IMR-90 (cell line): ENCODE results near the gene CD320. TPM values are rescaled to one million over a fixed set of nuclear protein-coding genes. Genes with fewer than 3 reads are reported as not detected.

Source experiments
- ATAC-seq: fragments of 200-7000 bp; cut with Tn5 transposase; 2 replicates; pipeline ENCODE4 v1.9.1; 2020; ENCODE audit warnings: low read depth, mild to moderate bottlenecking, moderate library complexity
- BruUV-seq: library from RNA; stranded (reverse); fragments of 400-500 nt; replicated peaks from 2 replicates; lab custom pipeline; 2021; lab: Mats Ljungman, UMichigan
- CTCF ChIA-PET: fragments of 300-600 bp; formaldehyde crosslinking; extraction: SDS; loops from one replicate; lab custom pipeline; 2021; ENCODE audit warnings: antibody characterized with exemption; lab: Yijun Ruan, JAX
- POLR2A ChIA-PET: fragments of 300-600 bp; sonication (Branson Sonifier 250); formaldehyde crosslinking; loops from one replicate; lab custom pipeline; 2022; ENCODE audit warnings: antibody characterized with exemption; ENCODE audit not compliant: unreplicated experiment; lab: Charles Lee
- DNase-seq: peaks from one replicate; pipeline ENCODE4 v3.0.0; 2013
- H2AFZ ChIP-seq: replicated peaks from 2 replicates; pipeline ENCODE3; 2013; ENCODE audit warnings: low read length, mild to moderate bottlenecking; ENCODE audit not compliant: poor library complexity
- H2AK5ac ChIP-seq: 2 replicates; pipeline ENCODE4 v1.6.1; 2013; ENCODE audit warnings: low read depth, low read length, inconsistent platforms
- H2AK9ac ChIP-seq: replicated peaks from 2 replicates; pipeline ENCODE3; 2013; ENCODE audit warnings: mild to moderate bottlenecking, low read depth, low read length, moderate library complexity; ENCODE audit not compliant: poor library complexity
- H2BK120ac ChIP-seq: 2 replicates; pipeline ENCODE4 v1.6.1; 2013; ENCODE audit warnings: low read depth, low read length, inconsistent platforms
- H2BK15ac ChIP-seq: 3 replicates; pipeline ENCODE4 v1.6.1; 2013; ENCODE audit warnings: low read depth, low read length, inconsistent platforms
- H2BK20ac ChIP-seq: 2 replicates; pipeline ENCODE4 v1.6.1; 2013; ENCODE audit warnings: low read depth, mild to moderate bottlenecking, inconsistent platforms, low read length, moderate library complexity
- H2BK5ac ChIP-seq: 2 replicates; pipeline ENCODE4 v1.6.1; 2013; ENCODE audit warnings: mild to moderate bottlenecking, low read depth, low read length, inconsistent platforms; ENCODE audit not compliant: poor library complexity, severe bottlenecking
- H3K14ac ChIP-seq: replicated peaks from 2 replicates; pipeline ENCODE4 v1.6.1; 2013; ENCODE audit warnings: low read depth, low read length, inconsistent platforms
- H3K18ac ChIP-seq: 2 replicates; pipeline ENCODE4 v1.6.1; 2013; ENCODE audit warnings: low read depth, low read length, control low read depth
- H3K23ac ChIP-seq: 2 replicates; pipeline ENCODE4 v1.6.1; 2013; ENCODE audit warnings: low read depth, low read length, inconsistent platforms
- H3K27ac ChIP-seq: 2 replicates; pipeline ENCODE4 v1.5.1; 2013; ENCODE audit warnings: mild to moderate bottlenecking, control low read depth, low read length; ENCODE audit not compliant: insufficient read depth
- H3K27me3 ChIP-seq: 2 replicates; pipeline ENCODE4 v1.6.1; 2013; ENCODE audit warnings: low read length; ENCODE audit not compliant: control insufficient read depth, insufficient read depth
- H3K36me3 ChIP-seq: 2 replicates; pipeline ENCODE4 v1.6.1; 2013; ENCODE audit warnings: low read length, mixed read lengths; ENCODE audit not compliant: control insufficient read depth, insufficient read depth
- H3K4ac ChIP-seq: 2 replicates; pipeline ENCODE4 v1.6.1; 2013; ENCODE audit warnings: low read depth, low read length, inconsistent platforms
- H3K4me1 ChIP-seq: 2 replicates; pipeline ENCODE4 v1.6.1; 2013; ENCODE audit warnings: low read length, mixed read lengths; ENCODE audit not compliant: control insufficient read depth, insufficient read depth
- H3K4me2 ChIP-seq: 2 replicates; pipeline ENCODE4 v1.6.1; 2013; ENCODE audit warnings: low read depth, mild to moderate bottlenecking, control low read depth, low read length, moderate library complexity
- H3K4me3 ChIP-seq: 2 replicates; pipeline ENCODE4 v1.5.1; 2013; ENCODE audit warnings: low read depth, mild to moderate bottlenecking, control low read depth, low read length, moderate library complexity; ENCODE audit not compliant: insufficient read depth
- H3K56ac ChIP-seq: 2 replicates; pipeline ENCODE4 v1.6.1; 2013; ENCODE audit warnings: low read length, inconsistent platforms; ENCODE audit not compliant: insufficient read depth; ENCODE audit errors: extremely low read depth
- H3K79me1 ChIP-seq, 2 experiments: 2 replicates each; pipeline ENCODE4 v1.6.1; 2013; ENCODE audit warnings: low read length in 2 of 2, inconsistent platforms in 1 of 2, low read depth in 1 of 2
- H3K9ac ChIP-seq: 2 replicates; pipeline ENCODE4 v1.6.1; 2013; ENCODE audit warnings: low read depth, low read length, control low read depth
- H3K9me1 ChIP-seq: 2 replicates; pipeline ENCODE4 v1.6.1; 2013; ENCODE audit warnings: low read length, inconsistent platforms; ENCODE audit not compliant: insufficient read depth
- H3K9me3 ChIP-seq: 2 replicates; pipeline ENCODE4 v1.6.1; 2013; ENCODE audit warnings: low read length; ENCODE audit not compliant: control insufficient read depth, insufficient read depth
- H4K20me1 ChIP-seq: 2 replicates; pipeline ENCODE4 v1.6.1; 2013; ENCODE audit warnings: low read length, inconsistent platforms; ENCODE audit not compliant: insufficient read depth
- H4K5ac ChIP-seq: 2 replicates; pipeline ENCODE4 v1.6.1; 2013; ENCODE audit warnings: mild to moderate bottlenecking, low read depth, low read length, control low read depth
- H4K8ac ChIP-seq, 2 experiments: 2 replicates each; pipeline ENCODE4 v1.6.1; 2013; ENCODE audit warnings: low read depth in 2 of 2, low read length in 2 of 2, control low read depth in 1 of 2, inconsistent platforms in 1 of 2
- H4K91ac ChIP-seq: 2 replicates; pipeline ENCODE4 v1.6.1; 2013; ENCODE audit warnings: low read depth, low read length, inconsistent platforms; ENCODE audit not compliant: insufficient read depth
- CHD1 ChIP-seq: IDR thresholded peaks from 2 replicates; pipeline ENCODE4 v1.6.1; 2012; ENCODE audit warnings: low read depth, low read length, improper control_type of control experiment
- FOS ChIP-seq: fragments of 150-350 bp; IDR thresholded peaks from 2 replicates; pipeline ENCODE4 v1.6.1; 2016; ENCODE audit warnings: low read depth, low read length
- WGBS, 2 experiments: methylation state at CpG; one replicate each; pipeline versions ENCODE4 v1.1.5 to v1.1.7; 2013; ENCODE audit warnings: missing lambda C conversion rate in 2 of 2; ENCODE audit not compliant: insufficient read length in 1 of 2; ENCODE audit errors: extremely low coverage in 2 of 2; 5-methylcytosine and 5-hydroxymethylcytosine counted together
- dilution Hi-C: fragments of 300-500 bp; cut with HindIII; formaldehyde crosslinking; loops from one replicate; pipeline ENCODE4 v1.14.3; 2018; ENCODE audit warnings: low sequenced_read_pairs; ENCODE audit not compliant: unreplicated experiment
- in situ Hi-C: fragments of 300-500 bp; cut with MboI; formaldehyde crosslinking; loops from 3 replicates; pipeline ENCODE4 v1.14.3; 2019; ENCODE audit warnings: low sequenced_read_pairs, inconsistent platforms, mixed read lengths
- intact Hi-C: fragments of 100-400 bp; cut with micrococcal nuclease; formaldehyde crosslinking; loops from 2 replicates; pipeline ENCODE4 v1.10.0; 2022
- polyA plus RNA-seq, 3 experiments: library from polyadenylated mRNA; depleted of rRNA; stranded (reverse); fragments of >200 nt; gene quantifications; 2 replicates each; pipeline ENCODE4 v1.2.3, GENCODE V29; 2012; ENCODE audit warnings: low replicate concordance in 1 of 3
- total RNA-seq: library from RNA; depleted of rRNA; stranded (reverse); fragments of >200 nt; gene quantifications from 2 replicates; pipeline ENCODE4 v1.2.3, GENCODE V29; 2012

CD320 gene
- total and polyA plus RNA-seq, 2 of the 4 experiments (the other 2 are of a cell fraction), result 13.3 to 78.5 TPM

DNA sequence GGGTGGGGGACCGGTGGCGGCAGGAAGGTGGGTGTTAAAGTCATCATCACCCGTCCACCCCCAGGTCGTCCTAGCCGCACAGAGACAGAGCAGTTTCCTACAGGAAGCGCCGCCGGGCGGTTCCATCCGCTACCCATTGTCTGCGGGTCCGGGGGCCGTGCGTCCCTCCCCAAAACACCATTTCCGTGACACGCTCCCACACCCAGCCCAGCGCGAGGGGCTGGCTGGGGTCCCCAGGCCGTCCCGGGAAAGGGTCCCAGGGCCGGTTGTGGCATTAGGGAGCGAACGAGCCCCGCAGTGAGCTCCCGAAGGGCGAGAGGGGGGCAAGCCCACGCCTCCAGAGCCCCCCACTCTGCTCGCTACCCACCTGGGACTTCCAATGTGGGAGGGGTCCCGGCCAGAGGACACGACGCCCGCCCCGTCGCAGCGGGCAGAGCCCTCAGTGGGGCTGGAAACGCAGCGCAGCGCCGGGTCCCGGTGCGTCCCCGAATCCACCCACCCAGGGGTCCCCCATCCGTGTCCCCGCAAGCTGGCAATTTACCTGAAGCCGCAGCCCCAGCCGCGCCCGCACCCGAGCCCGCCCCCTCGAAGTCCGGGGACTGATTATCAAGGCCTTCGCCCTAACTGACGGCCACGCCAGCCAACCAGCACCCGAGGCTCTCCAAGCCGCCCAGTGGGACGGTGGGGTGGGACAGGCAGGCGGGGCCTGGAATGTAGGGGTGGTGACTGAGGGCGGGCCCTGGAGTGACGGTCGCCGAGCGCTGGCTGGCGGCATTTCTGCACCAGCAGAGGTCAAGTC, 34.7 kb upstream of the CD320 start, which contains the start of gene KANK3:
Gene KANK3, minus strand, starts transcription at position 579 of the 799 bp plus-strand sequence. CDS start 5,434 bp downstream, outside the sequence.
- peak; percentile 100 for ATAC-seq
- POLR2A ChIA-PET, result no interaction called here
- Histone ChIP-seq H3K9ac (no peak within 1 kb of the TSS), H2BK120ac (no peak within 1 kb of the TSS), H4K91ac (no peak within 1 kb of the TSS), H2AK9ac (no peak within 1 kb of the TSS), H4K20me1 (no peaks in the 10 kb centered on the region), H3K79me1 (no peaks in the 10 kb centered on the region), H3K4me1 (peaks cover 4% of the 10 kb centered on the region; the same call in 1 of the 2 replicates), H3K4ac (no peak within 1 kb of the TSS), H3K9me3 (no peaks in the 10 kb centered on the region), H3K23ac (no peak within 1 kb of the TSS), H3K4me2 (peak within 1 kb of the TSS; percentile 83), H3K9me1 (no peaks in the 10 kb centered on the region), H3K14ac (no peak within 1 kb of the TSS), H3K4me3 (peak within 1 kb of the TSS; percentile 44), H3K27me3 (peaks cover 12% of the 10 kb centered on the region; the same call in 1 of the 2 replicates), H2BK15ac (no peak within 1 kb of the TSS), H4K8ac (peak within 1 kb of the TSS in 1 of 2 experiments; percentile 50; a peak in 1 of 4 replicates), H2AFZ (peak within 1 kb of the TSS; percentile 90), H3K36me3 (no peaks in the 10 kb centered on the region), H3K27ac (no peak within 1 kb of the TSS), H4K5ac (no peak within 1 kb of the TSS), H3K56ac (no peak within 1 kb of the TSS), H2BK20ac (no peak within 1 kb of the TSS), H3K18ac (no peak within 1 kb of the TSS), H2AK5ac (no peak within 1 kb of the TSS; the same call in 1 of the 2 replicates), H2BK5ac (no peak within 1 kb of the TSS)
- dilution Hi-C loops (no loop called here), intact Hi-C loops (no loop called here), in situ Hi-C loops (loop anchor here (5.0 kb wide), 1 partner anchor 229 kb away; no protein-coding TSS in a partner anchor)
- 6% methylated on average over 29 of the region's 65 CpGs; no CpG with 5 or more reads in 1 of the 2 experiments for WGBS, 2 experiments
- peak; percentile 90 for DNase-seq
- CTCF ChIA-PET, result interaction anchor here (0.7 kb wide), 1 partner anchor 12 kb away, joined by 3 read pairs; no protein-coding TSS in a partner anchor
- no TSS peak for BruUV-seq
- TF ChIP-seq FOS, result peak; percentile 28; the same call in 1 of the 2 replicates
- TF ChIP-seq CHD1, result no peak
